ENCODE results near the gene SPEM1.

The SPEM1 gene

DNA sequence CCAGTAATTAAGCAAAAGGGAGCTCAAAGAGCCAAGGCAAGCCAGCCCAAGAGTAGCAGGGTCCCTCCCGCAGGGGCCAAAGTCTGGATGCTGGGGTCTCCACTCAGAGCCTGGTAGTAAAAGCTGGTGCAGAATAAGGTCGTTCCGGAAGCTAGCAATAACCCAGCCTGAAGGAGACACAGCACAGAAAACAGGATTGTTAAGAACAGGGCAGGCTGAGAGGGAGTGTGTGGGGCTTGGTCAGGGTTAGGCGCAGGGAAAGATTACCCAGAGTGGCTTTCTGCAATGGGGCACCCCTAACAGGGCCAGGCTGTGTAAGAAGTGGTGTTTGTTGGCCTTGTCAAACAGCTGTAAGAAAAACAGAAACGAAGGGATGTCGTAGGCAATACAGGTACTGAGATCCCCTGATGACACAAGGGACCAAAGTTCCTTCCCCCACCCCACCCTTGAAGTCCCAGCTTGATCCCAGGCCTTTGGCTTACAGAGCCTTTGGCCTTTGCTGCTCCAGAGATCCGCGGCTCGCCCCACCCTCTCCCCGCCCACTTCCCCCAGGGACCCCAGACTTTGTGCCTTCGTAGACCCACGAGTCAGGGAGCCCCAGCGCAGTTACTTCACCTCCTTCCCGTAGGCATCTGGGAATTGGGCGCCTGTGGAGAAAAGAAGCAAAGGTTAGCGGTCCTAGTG is 16.9 kb upstream of the SPEM1 start:
- DNase-seq (ENCODE audit: low read depth): no peak

DNA sequence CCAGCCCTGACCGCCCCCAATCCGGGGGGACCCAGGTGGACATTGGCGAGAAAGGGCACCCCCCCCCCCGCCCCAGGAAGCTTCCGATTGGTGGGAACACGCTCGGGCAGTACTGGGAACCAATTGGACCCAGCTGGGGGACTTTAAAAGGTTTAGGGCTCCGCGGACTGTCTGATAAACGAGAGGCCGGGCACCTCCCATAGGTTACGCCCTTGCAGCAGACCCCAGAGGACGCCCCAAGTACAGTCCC is 16.5 kb upstream of the SPEM1 start:
- DNase-seq (ENCODE audit: low read depth): no peak

DNA sequence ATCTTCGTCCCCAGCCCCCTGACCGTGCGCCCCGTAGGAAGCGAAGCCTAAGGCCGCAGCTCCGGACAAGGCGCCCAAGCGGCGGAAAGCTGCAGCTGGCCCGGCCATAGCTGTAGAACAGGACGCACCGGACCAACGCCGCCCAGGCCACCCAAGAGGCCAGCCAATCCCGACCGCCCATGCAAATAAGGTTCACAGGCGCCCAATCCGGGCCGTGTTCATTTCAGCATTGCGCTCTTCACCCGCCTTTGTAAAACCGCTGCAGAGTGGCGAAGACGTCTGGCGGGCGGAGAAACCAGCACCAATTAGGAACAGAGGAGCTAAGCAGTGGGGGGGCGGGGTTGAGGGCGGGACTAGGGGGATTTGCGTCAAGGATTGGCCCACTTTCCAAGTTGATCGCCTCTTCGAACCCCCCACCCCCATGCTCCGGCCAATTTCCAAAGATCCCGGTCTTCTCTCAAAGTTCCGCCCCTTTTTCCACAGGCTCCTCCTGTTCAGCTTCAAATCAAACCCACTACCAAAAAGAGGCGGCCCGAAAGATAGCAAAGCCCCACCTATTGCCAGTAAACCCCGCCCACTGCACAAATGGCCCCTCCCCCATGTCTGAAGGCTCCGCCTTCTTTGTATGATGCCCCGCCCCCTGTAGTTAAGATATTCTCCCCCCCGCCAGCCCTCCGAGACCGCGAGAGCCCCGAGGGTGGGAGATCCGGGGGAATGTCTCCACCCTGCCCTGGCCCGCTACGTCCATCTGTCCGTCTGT is 16.0 kb upstream of the SPEM1 start, which contains the start of gene TMEM256:
Gene TMEM256 (minus strand): TSS at position 121 of the 760 bp plus-strand sequence. CDS start 13 bp downstream, at position 108.
- DNase-seq (ENCODE audit: low read depth): peak; percentile 79

DNA sequence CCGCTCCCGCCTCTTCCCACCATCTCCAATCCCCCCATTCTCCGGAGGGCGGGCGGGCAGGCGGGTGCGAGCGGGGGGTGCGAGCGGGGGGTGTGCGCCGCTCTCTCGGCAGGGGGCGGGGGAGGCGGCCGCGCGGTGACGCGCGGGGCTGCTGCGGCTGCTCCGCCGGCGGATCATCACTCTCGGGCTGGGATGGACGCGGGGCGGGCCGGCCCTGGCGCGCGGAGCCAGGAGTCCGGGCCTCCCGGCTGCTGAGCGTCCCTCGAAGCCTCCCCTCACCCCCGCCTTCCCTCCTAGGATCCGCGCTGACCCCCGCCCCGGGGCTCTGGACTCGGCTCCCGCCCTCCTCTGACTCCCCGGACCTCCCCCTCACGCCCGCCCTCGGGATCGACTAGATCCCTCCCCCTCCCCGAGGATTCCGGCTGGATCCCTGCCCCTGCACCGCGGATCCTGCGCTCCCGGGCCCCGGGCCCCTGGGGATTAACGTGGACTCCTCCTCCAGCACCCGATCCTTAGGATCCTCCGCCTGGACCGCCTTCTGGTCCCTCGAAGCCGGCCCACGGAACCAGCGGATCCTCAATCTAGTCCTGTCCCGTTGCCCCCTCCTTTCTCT is 15.3 kb upstream of the SPEM1 start:
- DNase-seq (ENCODE audit: low read depth): no peak

DNA sequence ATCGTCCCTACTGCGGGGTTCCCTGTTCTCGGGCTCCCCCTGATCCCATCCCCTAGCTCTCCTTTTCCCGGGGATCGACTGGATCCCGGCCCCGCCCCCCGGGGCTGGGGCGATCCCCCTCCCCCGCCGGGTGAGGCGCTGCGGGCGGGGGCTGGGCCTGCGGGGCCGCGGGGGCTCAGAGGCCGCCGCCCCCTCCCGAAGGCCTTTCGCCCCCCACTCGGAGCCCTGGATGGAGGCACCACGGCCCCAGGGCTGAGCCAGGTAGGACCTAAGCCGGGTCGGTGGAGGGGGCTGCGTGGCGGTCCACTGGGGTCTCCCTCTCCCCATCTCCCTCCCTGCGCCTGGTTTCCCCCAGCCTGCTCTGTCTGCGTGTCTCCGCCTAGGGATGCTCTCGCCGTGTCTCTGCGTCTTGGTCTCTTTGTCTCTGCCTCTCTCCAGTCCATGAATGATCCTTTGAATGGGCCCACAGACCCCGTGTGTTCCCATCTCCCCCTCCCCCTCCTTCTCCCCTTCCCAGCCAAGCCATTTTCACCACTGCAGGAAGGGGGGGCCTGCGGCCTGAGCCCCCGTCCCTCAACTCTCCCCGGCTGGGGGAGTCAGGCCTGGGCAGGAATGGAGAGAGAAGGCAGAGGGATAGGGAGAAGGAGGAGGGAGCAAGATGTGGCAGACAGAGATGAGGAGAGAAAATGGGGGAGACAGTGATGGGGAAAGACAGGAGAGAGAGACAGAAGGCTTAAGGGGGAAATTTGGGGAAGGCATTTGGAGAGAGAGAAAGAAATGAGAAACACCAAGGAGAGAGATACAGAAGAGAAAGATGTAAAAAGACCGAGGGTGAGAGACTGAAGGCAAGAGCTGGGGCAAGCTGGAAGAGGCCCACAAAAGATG is 14.5 kb upstream of the SPEM1 start:
- DNase-seq (ENCODE audit: low read depth): no peak

DNA sequence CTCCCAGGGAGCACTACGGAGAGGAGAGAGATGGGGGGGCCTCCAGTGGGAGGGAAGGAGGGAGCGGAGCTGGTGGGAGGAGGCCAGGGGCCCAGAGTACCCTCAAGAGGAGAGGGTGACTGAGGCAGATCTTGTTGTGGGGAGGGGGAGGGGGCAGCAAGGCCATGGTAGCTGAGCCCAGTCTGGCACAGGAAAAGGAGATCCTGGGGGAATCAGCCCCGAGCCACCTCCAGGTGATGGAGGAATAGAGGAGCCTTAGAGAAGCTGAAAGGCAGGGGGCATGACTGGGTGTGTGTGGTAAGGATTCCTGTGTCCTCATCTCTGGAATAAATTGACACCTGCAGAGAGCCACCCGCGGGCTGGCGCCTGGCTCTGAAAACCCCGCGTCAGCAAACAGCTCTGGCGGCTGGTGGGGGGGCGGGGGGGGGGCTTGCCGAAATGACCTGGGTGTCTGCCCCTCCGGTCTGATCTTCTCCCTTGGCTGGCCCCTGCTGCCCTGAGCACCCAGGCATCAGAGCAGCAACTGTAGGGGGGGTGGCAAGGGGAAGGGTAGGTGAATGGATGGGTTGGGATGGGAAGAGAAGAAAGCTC is 13.8 kb upstream of the SPEM1 start:
- no peak for DNase-seq (ENCODE audit: low read depth)

DNA sequence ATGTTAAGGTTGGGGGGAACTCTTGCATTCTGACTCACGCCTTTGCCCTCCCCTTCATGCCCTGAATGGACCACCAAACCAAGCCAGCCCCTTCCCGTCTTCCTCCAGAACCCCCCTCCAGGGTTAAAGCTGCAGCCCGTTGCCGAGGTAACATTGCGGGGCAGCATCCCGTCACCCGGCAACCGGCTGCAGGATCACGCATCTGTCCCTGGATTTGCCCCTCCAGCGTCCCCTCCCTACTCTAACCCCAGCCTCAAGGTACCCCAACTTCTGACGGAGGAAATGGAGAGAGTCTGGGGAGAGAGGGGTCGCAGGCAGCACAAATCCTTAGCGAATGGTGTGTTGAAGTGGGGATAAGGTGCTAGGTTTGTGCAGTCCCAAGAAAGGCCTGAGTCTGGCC is 13.0 kb upstream of the SPEM1 start:
- no peak for DNase-seq (ENCODE audit: low read depth)

DNA sequence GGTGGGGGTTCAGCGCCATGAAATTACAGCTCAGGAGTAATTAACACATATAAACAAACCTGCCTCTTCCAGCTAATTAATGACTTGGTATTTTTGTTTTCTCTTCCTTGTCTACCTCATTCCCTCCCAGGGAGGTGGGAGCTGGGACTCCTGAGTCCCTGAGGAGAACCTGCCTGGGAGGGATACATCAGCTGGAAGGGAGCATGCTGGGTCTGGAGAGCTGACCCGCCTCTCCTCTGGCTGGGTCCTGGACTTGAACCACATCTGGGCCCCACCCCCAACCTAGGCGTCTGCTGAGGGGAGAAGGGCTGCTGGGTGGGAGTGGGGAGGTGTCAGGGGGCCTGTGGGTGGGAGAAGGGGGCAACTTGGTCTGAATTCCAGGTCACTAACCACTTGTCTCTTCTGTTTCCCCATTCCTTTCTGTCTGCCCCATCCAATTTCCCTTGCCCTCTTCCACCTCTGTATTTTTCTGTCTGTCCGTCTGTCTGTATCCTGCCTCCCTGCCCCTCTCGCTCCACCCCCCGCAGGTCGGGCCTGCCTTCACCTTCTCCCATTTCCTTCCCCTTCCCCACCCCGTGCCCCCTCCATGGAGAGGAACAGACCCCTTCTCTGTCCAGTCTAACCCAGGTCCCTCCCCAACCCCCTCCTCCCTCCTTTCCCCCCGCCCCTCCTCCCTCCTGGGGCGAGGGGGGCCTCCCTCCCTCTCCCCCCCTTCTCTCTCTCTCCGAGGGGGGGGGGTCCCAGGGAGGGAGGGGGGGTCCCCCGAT is 12.5 kb upstream of the SPEM1 start, which contains the start of gene NLGN2:
Gene NLGN2 (plus strand): TSS at position 361 of the 767 bp plus-strand sequence. CDS start 411 bp downstream, outside the sequence.
- no peak for DNase-seq (ENCODE audit: low read depth)

DNA sequence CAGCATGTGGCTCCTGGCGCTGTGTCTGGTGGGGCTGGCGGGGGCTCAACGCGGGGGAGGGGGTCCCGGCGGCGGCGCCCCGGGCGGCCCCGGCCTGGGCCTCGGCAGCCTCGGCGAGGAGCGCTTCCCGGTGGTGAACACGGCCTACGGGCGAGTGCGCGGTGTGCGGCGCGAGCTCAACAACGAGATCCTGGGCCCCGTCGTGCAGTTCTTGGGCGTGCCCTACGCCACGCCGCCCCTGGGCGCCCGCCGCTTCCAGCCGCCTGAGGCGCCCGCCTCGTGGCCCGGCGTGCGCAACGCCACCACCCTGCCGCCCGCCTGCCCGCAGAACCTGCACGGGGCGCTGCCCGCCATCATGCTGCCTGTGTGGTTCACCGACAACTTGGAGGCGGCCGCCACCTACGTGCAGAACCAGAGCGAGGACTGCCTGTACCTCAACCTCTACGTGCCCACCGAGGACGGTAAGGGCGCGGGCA is 11.8 kb upstream of the SPEM1 start:
- no peak for DNase-seq (ENCODE audit: low read depth)

DNA sequence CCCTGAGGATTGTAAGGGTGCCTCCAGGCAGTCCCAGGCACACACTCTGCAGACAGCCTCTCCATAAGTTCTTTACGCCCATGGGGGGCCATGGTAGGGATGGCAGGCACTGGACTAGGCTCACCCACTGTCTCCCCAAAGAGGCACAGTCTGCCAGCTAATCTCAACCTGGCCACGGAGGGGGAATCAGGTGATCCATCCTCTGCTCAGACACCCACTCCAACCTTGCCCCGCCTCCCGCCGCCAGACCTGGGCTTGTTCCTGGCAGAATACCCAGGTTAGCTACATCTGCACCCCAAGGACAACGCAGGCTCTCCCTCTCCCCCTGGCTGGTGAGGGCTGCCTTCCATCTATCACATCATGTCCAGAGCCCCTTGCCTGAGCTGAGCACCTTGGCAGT is 11.3 kb upstream of the SPEM1 start:
- no peak for DNase-seq (ENCODE audit: low read depth)

DNA sequence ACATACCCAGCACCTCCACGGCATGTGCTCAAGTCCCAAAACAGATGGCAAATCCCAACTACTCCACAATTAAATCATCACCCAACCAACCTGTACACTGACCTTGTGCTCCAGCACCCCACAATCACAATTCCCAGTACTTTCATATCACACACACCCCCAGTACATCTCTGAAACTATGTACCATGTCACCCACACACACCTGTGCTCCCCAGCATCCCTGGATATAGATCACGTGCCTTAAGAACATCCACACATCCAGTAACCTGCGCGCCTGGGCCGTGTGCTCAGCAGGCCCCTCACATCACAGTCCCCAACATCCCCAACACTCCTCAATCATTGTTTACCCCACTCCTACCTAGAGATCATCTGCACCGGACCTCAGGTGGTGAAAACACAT is 10.4 kb upstream of the SPEM1 start:
- DNase-seq (ENCODE audit: low read depth): no peak

DNA sequence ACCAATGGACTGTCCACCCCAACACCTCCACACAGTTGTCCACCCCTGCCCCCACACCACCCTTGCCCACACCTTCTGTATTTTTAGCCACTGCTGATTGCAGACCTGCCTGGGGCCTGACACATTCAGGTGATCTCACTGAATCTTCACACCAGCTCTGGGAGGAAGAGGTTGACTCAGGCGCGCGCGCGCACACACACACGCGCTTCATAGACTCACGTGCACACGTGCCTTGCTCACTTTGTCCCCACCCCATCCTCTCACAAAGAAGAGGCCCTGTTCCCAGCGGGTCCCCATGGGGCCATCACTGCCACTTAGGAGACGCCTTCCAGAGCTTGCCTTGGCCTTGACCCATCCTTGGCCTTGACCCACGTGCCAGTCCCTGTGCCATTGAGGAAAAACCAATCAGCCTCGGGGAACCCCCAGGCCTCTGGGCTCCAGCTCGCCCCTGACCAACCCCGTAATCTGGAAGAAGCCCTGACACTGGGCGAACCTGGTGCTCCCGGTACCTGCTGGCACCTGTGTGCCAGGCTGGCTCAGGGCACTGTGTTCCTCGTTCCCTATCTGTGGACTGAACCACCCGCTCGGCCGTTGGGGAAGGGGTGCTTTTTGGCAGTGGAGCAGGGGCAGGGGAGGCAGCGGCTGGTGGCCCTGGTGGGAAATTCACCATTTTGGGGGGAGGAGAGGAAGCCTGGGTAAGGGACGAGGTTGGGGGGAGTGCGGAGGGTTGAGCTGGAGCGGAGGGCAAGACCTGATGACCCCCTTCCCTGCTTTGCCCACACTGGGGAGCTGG is 9.3 kb upstream of the SPEM1 start:
- DNase-seq (ENCODE audit: low read depth): no peak

DNA sequence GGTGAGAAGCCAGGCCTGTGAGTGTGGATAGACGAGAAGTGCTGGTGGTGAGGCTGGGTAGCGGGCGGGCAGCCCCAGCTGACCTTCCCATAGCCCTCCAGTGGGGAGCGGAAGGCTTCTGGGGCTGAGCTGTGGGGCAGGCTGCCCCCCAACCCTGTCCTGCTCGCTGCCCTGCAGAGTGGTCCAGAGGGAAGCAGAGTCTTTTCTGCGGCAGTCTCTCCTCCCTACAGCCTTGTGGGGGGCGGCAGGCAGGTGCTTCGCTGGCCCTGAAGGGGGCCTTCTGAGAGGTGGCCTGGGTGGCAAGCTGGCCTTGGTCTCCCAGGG is 8.7 kb upstream of the SPEM1 start:
- DNase-seq (ENCODE audit: low read depth): no peak

DNA sequence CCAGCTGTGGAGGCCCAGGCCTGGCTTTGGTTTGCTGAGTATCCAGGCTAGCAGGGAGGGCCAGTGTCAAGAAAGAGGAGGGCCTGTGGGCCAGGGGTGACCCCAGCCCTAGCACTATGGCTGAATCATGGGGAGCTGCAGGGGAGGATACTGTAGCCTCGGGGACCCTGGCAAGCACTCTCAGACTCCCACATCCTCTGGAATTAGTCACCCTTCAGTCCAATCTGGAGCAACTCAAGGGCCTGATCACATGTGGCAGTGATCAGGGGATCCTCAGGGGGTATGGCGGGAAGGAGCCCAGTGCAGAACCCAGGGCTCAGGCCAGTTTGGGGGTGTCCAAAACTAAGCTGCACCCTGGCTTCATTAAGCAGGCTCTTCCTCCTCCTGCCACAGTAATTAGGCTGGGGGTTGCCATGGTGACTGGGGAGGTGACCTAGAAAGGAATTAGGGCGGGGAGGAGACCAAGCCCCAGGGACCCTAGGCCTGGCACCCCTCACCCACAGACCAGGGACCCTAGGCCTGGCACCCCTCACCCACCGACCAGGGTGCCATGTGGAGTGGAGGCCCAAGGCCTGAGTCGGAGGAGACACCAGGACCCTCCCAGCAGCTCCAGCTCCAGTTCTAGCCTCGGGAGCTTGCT is 6.7 kb upstream of the SPEM1 start:
- no peak for DNase-seq (ENCODE audit: low read depth)

DNA sequence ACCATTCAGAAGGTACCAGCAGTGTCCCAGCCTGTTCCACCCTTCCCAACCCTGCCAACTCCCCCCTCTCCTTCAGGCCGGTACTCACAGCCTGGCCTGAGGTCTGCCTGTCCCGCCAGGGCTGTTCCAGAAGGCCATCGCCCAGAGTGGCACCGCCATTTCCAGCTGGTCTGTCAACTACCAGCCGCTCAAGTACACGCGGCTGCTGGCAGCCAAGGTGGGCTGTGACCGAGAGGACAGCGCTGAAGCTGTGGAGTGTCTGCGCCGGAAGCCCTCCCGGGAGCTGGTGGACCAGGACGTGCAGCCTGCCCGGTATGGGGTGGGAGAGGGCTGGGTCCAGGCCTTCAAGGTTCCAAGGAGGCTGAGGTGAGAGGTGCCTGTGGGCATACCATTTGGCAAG is 5.3 kb upstream of the SPEM1 start:
- DNase-seq (ENCODE audit: low read depth): no peak

DNA sequence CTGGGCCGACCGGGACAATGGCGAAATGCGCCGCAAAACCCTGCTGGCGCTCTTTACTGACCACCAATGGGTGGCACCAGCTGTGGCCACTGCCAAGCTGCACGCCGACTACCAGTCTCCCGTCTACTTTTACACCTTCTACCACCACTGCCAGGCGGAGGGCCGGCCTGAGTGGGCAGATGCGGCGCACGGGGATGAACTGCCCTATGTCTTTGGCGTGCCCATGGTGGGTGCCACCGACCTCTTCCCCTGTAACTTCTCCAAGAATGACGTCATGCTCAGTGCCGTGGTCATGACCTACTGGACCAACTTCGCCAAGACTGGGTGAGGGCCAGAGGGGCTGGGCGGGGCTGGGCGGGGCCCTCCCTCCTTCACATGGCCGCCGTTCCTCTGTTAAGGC is 4.3 kb upstream of the SPEM1 start:
- DNase-seq (ENCODE audit: low read depth): no peak

DNA sequence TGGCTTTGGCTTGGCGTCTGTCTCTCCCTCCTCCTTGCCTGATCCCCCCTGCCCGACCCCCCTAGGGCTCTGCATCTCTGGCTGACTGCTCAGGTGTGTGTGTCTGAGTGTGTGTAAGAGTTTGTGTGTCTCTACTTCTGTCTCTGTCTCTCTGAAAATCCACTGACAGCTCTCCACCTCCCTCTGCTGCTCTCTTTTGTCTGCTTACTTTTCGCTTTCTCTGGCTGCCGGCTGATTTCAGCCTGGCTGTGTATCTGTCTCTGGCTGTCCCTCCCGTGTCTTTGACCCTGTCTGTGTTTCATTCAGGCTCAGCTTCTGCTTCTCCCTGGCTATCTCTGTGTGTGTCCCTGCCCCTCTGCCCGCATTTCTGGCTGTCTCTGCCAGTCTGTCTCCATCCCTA is 3.8 kb upstream of the SPEM1 start:
- DNase-seq (ENCODE audit: low read depth): no peak

DNA sequence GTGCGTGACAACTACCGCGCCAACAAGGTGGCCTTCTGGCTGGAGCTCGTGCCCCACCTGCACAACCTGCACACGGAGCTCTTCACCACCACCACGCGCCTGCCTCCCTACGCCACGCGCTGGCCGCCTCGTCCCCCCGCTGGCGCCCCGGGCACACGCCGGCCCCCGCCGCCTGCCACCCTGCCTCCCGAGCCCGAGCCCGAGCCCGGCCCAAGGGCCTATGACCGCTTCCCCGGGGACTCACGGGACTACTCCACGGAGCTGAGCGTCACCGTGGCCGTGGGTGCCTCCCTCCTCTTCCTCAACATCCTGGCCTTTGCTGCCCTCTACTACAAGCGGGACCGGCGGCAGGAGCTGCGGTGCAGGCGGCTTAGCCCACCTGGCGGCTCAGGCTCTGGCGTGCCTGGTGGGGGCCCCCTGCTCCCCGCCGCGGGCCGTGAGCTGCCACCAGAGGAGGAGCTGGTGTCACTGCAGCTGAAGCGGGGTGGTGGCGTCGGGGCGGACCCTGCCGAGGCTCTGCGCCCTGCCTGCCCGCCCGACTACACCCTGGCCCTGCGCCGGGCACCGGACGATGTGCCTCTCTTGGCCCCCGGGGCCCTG is 3.0 kb upstream of the SPEM1 start:
- no peak for DNase-seq (ENCODE audit: low read depth)

DNA sequence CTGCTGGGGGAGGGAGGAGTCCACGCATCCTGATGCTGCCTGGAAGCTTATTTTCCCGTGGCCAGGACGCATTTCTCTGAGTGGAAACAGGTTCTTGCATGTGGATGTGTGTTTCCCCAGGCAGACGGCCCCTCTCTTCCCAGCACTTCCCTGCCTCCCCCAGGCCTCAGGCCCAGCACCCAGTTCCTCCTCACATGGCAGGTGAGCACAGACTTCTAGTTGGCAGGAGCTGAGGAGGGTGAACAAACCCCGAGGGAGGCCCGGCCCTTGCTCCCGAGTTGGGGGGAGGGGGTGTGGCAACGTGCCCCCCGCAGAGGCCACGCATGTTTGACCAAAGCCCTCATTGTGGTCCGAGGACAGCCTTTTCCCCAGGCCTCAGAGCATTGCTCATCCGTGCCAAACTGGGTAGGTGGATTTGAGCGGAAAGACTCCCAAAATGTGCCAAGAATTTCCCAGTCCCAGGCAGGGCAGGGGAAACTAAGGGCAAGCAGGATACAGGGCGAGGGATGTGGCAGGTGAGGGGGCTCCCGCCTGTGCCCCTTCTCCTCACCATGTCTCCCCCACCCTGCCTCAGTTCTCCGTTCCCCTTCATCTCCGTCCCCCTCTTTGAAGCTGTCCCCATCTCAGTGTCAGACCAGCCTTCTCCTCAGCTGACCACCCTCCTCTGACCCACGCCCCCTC is 1.5 kb upstream of the SPEM1 start:
- no peak for DNase-seq (ENCODE audit: low read depth)
